Neural crest cell (in vitro differentiated cells): ENCODE results near the gene ARHGEF18. TPM values are rescaled to one million over a fixed set of nuclear protein-coding genes. Genes with fewer than 3 reads are reported as not detected.

Source experiments
- DNase-seq: peaks from one replicate; pipeline ENCODE4 v3.0.0; 2021; ENCODE audit warnings: low read depth, mixed read lengths, low spot score
- H3K27ac Mint-ChIP-seq: one replicate; pipeline ENCODE4 v1.8.0; 2021; ENCODE audit warnings: mild to moderate bottlenecking, mixed read lengths; ENCODE audit not compliant: unreplicated experiment
- H3K27me3 Mint-ChIP-seq: 2 replicates; pipeline ENCODE4 v1.8.0; 2021; ENCODE audit warnings: low read depth, mild to moderate bottlenecking, mixed read lengths
- H3K36me3 Mint-ChIP-seq: 2 replicates; pipeline ENCODE4 v1.8.0; 2021; ENCODE audit warnings: low read depth, mild to moderate bottlenecking, mixed read lengths
- H3K4me1 Mint-ChIP-seq: 2 replicates; pipeline ENCODE4 v1.8.0; 2021; ENCODE audit warnings: mixed read lengths
- H3K4me3 Mint-ChIP-seq: one replicate; pipeline ENCODE4 v1.8.0; 2021; ENCODE audit warnings: mild to moderate bottlenecking, mixed read lengths
- H3K9me3 Mint-ChIP-seq: 2 replicates; pipeline ENCODE4 v1.8.0; 2021; ENCODE audit warnings: mixed read lengths
- CTCF ChIP-seq: fragments of 200-600 bp; sonication (generic); conservative IDR thresholded peaks from 2 replicates; pipeline ENCODE4 v1.5.0; 2021; ENCODE audit warnings: antibody characterized with exemption, mild to moderate bottlenecking
- total RNA-seq: library from RNA; stranded (reverse); gene quantifications from 2 replicates; pipeline ENCODE4 v1.2.1, GENCODE V29; 2021

The ARHGEF18 gene
- total RNA-seq, 1 donor from 2014 or later: 36.5 TPM

- Mint-ChIP-seq H3K4me1 (no peaks in the 10 kb centered on the region), H3K36me3 (peaks cover 4% of the 10 kb centered on the region), H3K27ac (no peak overlapping the region), H3K4me3 (no peak overlapping the region), H3K9me3 (peaks cover 7% of the 10 kb centered on the region), H3K27me3 (peaks cover 12% of the 10 kb centered on the region)
- no peak for TF ChIP-seq CTCF
- no peak for DNase-seq
Measured at GRCh38 chr19:7349961-7350711, 1.4 kb downstream of the ARHGEF18 start.

GRCh38 chr19:7351861-7352260, 3.1 kb downstream of the ARHGEF18 start:
- no peak overlapping the region for H3K4me3 Mint-ChIP-seq
- no peak overlapping the region for H3K27ac Mint-ChIP-seq
- DNase-seq: no peak
- TF ChIP-seq CTCF: no peak
- peaks cover 4% of the 10 kb centered on the region for H3K36me3 Mint-ChIP-seq
- peaks cover 7% of the 10 kb centered on the region for H3K9me3 Mint-ChIP-seq
- no peaks in the 10 kb centered on the region for H3K4me1 Mint-ChIP-seq
- peaks cover 7% of the 10 kb centered on the region for H3K27me3 Mint-ChIP-seq

- DNase-seq: no peak
- Mint-ChIP-seq H3K4me3 (no peak overlapping the region), H3K36me3 (peaks cover 4% of the 10 kb centered on the region), H3K9me3 (peaks cover 11% of the 10 kb centered on the region), H3K27me3 (peaks cover 19% of the 10 kb centered on the region), H3K4me1 (no peaks in the 10 kb centered on the region), H3K27ac (no peak overlapping the region)
- no peak for TF ChIP-seq CTCF
Measured at GRCh38 chr19:7355151-7355820, 6.5 kb downstream of the ARHGEF18 start.

GRCh38 chr19:7355871-7356270, 7.1 kb downstream of the ARHGEF18 start:
- Mint-ChIP-seq H3K4me3 (no peak overlapping the region), H3K27me3 (peaks cover 19% of the 10 kb centered on the region), H3K9me3 (peaks cover 11% of the 10 kb centered on the region), H3K27ac (no peak overlapping the region), H3K4me1 (no peaks in the 10 kb centered on the region), H3K36me3 (peaks cover 4% of the 10 kb centered on the region)
- no peak for TF ChIP-seq CTCF
- no peak for DNase-seq

GRCh38 chr19:7356899-7357627, 8.3 kb downstream of the ARHGEF18 start:
- H3K27ac Mint-ChIP-seq: no peak overlapping the region
- H3K27me3 Mint-ChIP-seq: peaks cover 21% of the 10 kb centered on the region
- no peak for DNase-seq
- H3K36me3 Mint-ChIP-seq: peaks cover 1% of the 10 kb centered on the region
- H3K9me3 Mint-ChIP-seq: peaks cover 8% of the 10 kb centered on the region
- TF ChIP-seq CTCF: no peak
- H3K4me1 Mint-ChIP-seq: no peaks in the 10 kb centered on the region
- H3K4me3 Mint-ChIP-seq: no peak overlapping the region
